Measurements from ENCODE around the gene NRDE2. TPM values are rescaled to one million over a fixed set of nuclear protein-coding genes. Genes with fewer than 3 reads are reported as not detected.

NRDE2 gene
- polyA plus RNA-seq, 1 experiment = 8.8 TPM

GRCh38 chr14:90288651-90289355 is 42.9 kb downstream of the NRDE2 start:
- TF ChIP-seq CTCF (IDR thresholded peaks at IDR 0.05; ENCODE audit: insufficient read depth, low read depth, low read length) = no peak
- Histone ChIP-seq H3K4me3 (ENCODE audit: low read depth, low read length) (no peak overlapping the region), H3K36me3 (ENCODE audit: control insufficient read depth, insufficient read depth, low read length) (peaks cover 18% of the 10 kb centered on the region), H3K27me3 (ENCODE audit: control insufficient read depth, insufficient read depth, low read length) (no peaks in the 10 kb centered on the region)
- ChIA-PET CTCF (interaction anchor here (0.6 to 2.8 kb wide), 9 partner anchors 7 to 437 kb away, joined by 3 to 11 read pairs (median 3); no protein-coding TSS in a partner anchor), POLR2A (no interaction called here)
- DNase-seq (ENCODE audit: low read depth) = no peak

GRCh38 chr14:90287791-90288190 is 44.0 kb downstream of the NRDE2 start:
- POLR2A ChIA-PET = no interaction called here
- DNase-seq (ENCODE audit: low read depth) = no peak

GRCh38 chr14:90281756-90282155 is 50.0 kb downstream of the NRDE2 start:
- H3K4me3 ChIP-seq (ENCODE audit: low read depth, low read length) = no peak overlapping the region
- no peak for DNase-seq (ENCODE audit: low read depth)
- H3K36me3 ChIP-seq (ENCODE audit: control insufficient read depth, insufficient read depth, low read length) = peaks cover 8% of the 10 kb centered on the region
- H3K27me3 ChIP-seq (ENCODE audit: control insufficient read depth, insufficient read depth, low read length) = no peaks in the 10 kb centered on the region
- TF ChIP-seq CTCF (IDR thresholded peaks at IDR 0.05; ENCODE audit: insufficient read depth, low read depth, low read length) = no peak
- POLR2A ChIA-PET = no interaction called here
- CTCF ChIA-PET = interaction anchor here (0.8 to 1.4 kb wide), 4 partner anchors 8 to 416 kb away, joined by 3 to 7 read pairs (median 4); no protein-coding TSS in a partner anchor

More at GRCh38 chr14:90287791-90288190, 44.0 kb downstream of the NRDE2 start:
- no peak overlapping the region for H3K4me3 ChIP-seq (ENCODE audit: low read depth, low read length)
- CTCF ChIA-PET = interaction anchor here (1.0 to 1.5 kb wide), 2 partner anchors 14 to 376 kb away, joined by 3 to 4 read pairs; no protein-coding TSS in a partner anchor
- no peak for TF ChIP-seq CTCF (IDR thresholded peaks at IDR 0.05; ENCODE audit: insufficient read depth, low read depth, low read length)
- H3K36me3 ChIP-seq (ENCODE audit: control insufficient read depth, insufficient read depth, low read length) = peaks cover 18% of the 10 kb centered on the region
- H3K27me3 ChIP-seq (ENCODE audit: control insufficient read depth, insufficient read depth, low read length) = no peaks in the 10 kb centered on the region

- Histone ChIP-seq H3K4me3 (ENCODE audit: low read depth, low read length) (no peak overlapping the region), H3K36me3 (ENCODE audit: control insufficient read depth, insufficient read depth, low read length) (peaks cover 7% of the 10 kb centered on the region), H3K27me3 (ENCODE audit: control insufficient read depth, insufficient read depth, low read length) (no peaks in the 10 kb centered on the region)
- CTCF ChIA-PET = interaction anchor here (0.8 to 1.4 kb wide), 4 partner anchors 8 to 416 kb away, joined by 3 to 7 read pairs (median 4); no protein-coding TSS in a partner anchor
- POLR2A ChIA-PET = no interaction called here
- no peak for TF ChIP-seq CTCF (IDR thresholded peaks at IDR 0.05; ENCODE audit: insufficient read depth, low read depth, low read length)
- peak; percentile 49 for DNase-seq (ENCODE audit: low read depth)
Measured at GRCh38 chr14:90281261-90281660, 50.5 kb downstream of the NRDE2 start.

- POLR2A ChIA-PET = no interaction called here
Measured at GRCh38 chr14:90280096-90280495, 51.6 kb downstream of the NRDE2 start.

More at GRCh38 chr14:90280096-90280495, 51.6 kb downstream of the NRDE2 start:
- Histone ChIP-seq H3K27me3 (ENCODE audit: control insufficient read depth, insufficient read depth, low read length) (no peaks in the 10 kb centered on the region), H3K36me3 (ENCODE audit: control insufficient read depth, insufficient read depth, low read length) (peaks cover 6% of the 10 kb centered on the region), H3K4me3 (ENCODE audit: low read depth, low read length) (no peak overlapping the region)
- CTCF ChIA-PET = interaction anchor here (1.4 kb wide), 1 partner anchor 417 kb away, joined by 7 read pairs; no protein-coding TSS in a partner anchor
- no peak for DNase-seq (ENCODE audit: low read depth)
- TF ChIP-seq CTCF (IDR thresholded peaks at IDR 0.05; ENCODE audit: insufficient read depth, low read depth, low read length) = no peak

Data from BJ (cell line).